Suprapubic skin (tissue), 4 donors: Measurements from ENCODE around the gene SNX2.

Experiments used
- CTCF ChIP-seq, 2 donors: fragments of 200-600 bp in 1 of 2; fragments of 450-650 bp in 1 of 2; sonication (generic) in 1 of 2; IDR thresholded peaks; one replicate each; pipeline ENCODE4 v1.5.1; 2016 to 2019; ENCODE audit warnings: antibody characterized with exemption in 2 of 2, mild to moderate bottlenecking in 1 of 2, moderate library complexity in 1 of 2
- POLR2A ChIP-seq, 2 donors: fragments of 450-650 bp; IDR thresholded peaks; one replicate each; pipeline ENCODE4 v1.6.1; 2017; ENCODE audit warnings: antibody characterized with exemption in 2 of 2, mild to moderate bottlenecking in 2 of 2, moderate library complexity in 2 of 2
- POLR2AphosphoS5 ChIP-seq, 3 donors: sonication (generic); formaldehyde crosslinking; IDR thresholded peaks; one replicate each; pipeline ENCODE4 v1.6.1; 2017; ENCODE audit warnings: antibody characterized with exemption in 3 of 3

- no peak for TF ChIP-seq CTCF (IDR thresholded peaks at IDR 0.05)
- TF ChIP-seq POLR2AphosphoS5 (IDR thresholded peaks at IDR 0.05) = no peak
- TF ChIP-seq POLR2A (IDR thresholded peaks at IDR 0.05) = no peak
These were observed 95.5 kb downstream of the SNX2 start for GRCh38 chr5:122870219-122870856.
